C4-2B (cell line): Measurements from ENCODE around the gene SP110.
"Not testable (repeated sequence)": the region's sequence is repeated elsewhere in the genome, so short reads cannot be mapped to it uniquely, and the experiment has no call there.

ENCODE experiments used
- H3K27ac ChIP-seq: fragments of 450-650 bp; 2 replicates; pipeline ENCODE4 v1.5.1; 2017
- ZFX ChIP-seq: fragments of 450-650 bp; IDR thresholded peaks from 2 replicates; pipeline ENCODE4 v1.6.1; 2017
- TF ChIP-seq, protein P1 (sequence below): fragments of 450-650 bp; conservative IDR thresholded peaks from 2 replicates; pipeline ENCODE4 v1.5.1; 2017; ENCODE audit warnings: mild to moderate bottlenecking

SP110 gene

DNA sequence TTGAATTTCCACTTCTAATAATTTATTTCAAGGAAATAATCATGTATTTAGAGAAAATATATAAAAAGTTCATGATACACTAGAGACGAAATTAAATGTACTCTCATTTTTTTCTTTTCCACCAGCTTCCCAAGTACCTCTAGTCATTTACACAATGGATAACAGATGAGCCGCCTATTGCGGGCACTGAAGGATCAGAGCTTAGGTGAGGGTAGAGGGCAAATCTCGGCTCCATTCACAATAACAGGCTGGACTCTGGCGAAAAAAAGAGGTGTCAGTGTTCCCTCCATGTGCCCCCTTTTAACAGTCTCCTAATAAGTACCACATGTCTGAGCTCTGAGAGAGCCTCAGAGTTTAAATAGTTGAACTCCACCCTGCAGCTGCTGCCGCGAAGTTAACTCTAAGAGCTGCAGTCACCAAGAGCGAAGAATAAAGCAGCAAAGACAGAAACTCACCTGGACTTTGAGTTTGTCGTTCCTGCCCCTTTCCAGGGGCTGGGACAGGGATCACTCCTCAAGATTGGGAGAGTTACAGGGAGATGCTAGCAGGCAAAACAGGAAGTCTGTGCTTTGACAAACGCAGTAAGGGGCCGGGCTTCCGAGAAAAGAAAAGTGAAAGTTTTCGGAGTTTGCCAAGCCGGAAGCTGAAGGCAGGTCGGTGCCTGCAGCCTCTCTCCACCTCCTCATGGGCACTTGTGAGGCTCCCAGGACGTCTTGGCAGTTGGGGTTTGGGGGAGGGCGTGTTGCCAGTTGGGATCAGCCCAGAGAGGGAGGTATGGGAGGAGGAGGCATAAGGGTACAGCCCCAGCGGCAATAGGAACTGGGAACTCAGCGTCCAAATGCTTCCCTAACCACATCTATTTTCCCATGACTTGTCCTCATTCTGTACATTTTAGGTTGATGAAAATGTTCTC is at the start of gene SP110:
TSS of gene SP110 (minus strand) at position 566 of the 913 bp plus-strand sequence. CDS start 3,057 bp downstream, outside the sequence.
- no peak for TF ChIP-seq ZFX
- TF ChIP-seq, protein P1, sequence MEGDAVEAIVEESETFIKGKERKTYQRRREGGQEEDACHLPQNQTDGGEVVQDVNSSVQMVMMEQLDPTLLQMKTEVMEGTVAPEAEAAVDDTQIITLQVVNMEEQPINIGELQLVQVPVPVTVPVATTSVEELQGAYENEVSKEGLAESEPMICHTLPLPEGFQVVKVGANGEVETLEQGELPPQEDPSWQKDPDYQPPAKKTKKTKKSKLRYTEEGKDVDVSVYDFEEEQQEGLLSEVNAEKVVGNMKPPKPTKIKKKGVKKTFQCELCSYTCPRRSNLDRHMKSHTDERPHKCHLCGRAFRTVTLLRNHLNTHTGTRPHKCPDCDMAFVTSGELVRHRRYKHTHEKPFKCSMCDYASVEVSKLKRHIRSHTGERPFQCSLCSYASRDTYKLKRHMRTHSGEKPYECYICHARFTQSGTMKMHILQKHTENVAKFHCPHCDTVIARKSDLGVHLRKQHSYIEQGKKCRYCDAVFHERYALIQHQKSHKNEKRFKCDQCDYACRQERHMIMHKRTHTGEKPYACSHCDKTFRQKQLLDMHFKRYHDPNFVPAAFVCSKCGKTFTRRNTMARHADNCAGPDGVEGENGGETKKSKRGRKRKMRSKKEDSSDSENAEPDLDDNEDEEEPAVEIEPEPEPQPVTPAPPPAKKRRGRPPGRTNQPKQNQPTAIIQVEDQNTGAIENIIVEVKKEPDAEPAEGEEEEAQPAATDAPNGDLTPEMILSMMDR = no peak
- H3K27ac ChIP-seq = peak within 1 kb of the TSS; percentile 61

DNA sequence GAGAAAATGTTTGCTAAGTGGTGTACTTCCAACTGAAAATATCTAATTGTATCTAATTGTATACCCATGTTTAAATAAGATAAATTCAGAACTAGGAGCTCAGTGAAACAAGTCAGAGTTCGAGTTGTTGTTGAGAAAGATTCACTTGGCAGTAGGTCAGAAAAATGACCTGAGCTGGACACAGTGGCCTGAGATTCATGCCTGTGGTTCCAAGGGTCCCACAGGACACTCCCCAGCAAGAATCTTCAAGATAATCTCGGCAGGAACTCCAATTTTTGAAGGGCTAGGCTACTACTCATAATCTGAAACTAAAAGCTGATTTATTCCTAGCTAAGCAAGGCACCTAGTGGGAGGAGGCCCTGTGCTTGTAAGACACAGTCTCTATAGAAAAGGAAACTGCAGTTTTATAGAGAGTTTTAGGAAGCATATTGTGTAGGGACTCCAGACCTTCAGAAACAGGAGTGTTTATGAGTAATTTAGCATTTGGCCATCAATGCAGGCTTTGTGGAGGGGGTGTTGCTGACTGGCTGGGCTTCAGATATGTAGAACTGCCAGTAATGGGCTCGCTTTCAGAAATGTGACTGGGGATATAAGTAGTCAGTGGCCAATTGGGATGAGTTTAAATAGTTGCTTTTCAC is 48.9 kb upstream of the SP110 start:
- H3K27ac ChIP-seq = no peak overlapping the region
- TF ChIP-seq, protein P1 = no peak
- TF ChIP-seq ZFX = no peak

DNA sequence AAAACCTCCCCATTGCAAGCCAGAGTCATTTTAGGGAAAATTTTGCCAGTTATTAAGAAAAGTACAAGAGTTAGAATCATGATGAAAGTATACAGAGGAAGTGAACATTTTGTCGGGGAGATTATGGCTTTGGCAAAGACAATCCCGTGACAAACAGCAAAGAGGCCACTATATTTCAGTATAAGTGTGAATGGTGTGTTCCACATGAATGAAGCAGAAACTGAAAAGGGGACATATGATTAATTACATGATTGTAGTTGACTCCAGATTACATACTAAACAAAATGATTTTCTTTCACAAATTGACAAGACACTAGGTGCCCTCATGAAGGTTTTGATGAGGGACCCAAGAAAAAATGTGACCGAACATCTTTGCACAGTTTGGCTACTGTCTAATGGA is 47.8 kb upstream of the SP110 start:
- H3K27ac ChIP-seq = no peak overlapping the region

DNA sequence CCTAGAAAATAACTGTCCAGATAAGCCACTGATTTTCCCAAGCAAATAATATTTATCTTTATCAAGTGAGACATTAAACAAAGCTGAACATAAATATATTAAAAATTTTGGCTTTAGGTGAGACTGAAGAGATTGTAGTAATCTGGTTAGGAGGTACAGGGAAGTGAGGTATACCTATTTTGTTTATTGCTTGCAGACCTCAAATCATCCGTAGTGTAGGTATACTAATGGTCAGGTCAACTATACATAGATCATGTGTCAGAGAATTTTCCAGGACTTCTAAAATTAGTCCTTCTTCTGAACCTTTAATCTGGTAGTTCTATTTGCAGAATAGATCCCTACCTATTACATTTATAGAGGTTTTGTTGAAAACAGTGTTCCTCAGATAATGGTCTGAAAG is 47.3 kb upstream of the SP110 start:
- H3K27ac ChIP-seq = no peak overlapping the region
- no peak for TF ChIP-seq ZFX
- TF ChIP-seq, protein P1 = no peak

More for the DNA sequence above, 47.8 kb upstream of the SP110 start:
- TF ChIP-seq, protein P1 = no peak
- no peak for TF ChIP-seq ZFX

DNA sequence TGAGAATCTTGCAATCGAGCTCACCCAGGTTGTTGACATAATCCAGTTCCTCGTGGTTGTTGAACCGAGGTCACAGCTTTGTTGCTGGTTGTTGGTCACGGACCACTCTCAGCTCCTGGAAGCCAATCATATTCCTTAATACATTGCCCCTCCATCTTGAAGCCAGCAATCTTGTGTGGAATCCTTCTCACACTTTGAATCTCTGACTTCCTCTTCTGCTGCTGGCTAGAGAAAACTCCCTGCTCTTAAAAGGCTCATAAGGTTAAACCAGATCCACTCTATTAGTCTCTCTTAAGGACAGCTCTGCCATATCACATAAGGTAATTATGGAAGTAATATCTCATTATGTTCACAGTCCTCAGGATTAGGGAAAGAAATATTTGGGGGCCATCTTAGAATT is 46.9 kb upstream of the SP110 start:
- no peak overlapping the region for H3K27ac ChIP-seq
- no peak for TF ChIP-seq ZFX
- TF ChIP-seq, protein P1 = no peak

DNA sequence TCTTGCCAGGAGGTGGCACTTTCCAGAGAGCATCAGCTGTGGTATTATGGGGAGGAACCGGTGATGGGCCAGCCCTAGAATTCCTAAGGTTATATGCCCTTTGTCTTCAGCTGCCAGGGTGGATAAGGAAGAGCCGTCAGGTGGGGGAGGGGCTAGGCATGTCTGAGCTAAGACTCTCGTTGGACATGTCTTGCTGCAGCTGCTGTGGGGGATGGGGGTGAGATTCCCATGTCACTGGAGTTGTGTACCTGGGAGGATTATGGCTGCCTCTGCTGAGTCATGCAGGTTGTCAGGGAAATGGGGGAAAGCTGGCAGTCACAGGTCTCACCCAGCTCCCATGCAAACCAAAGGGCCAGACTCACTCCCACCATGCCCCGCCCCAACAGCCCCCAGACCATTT is 45.2 kb upstream of the SP110 start:
- not testable (repeated sequence) for H3K27ac ChIP-seq

DNA sequence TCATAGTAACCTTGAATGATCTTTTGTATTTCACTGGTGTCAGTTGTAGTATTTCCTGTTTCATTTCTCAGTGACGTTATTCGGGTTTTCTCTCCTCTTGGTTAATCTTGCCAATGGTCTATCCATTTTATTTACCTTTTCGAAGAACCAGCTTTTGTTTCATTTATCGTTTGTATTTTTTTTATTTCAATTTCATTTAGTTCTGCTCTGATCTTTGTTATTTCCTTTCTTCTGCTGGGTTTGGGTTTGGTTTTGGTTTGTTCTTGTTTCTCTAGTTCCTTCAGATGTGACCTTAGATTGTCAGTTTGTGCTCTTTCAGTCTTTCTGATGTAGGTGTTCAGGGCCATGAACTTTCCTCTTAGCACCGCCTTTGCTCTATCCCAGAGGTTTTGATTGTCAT is 42.5 kb upstream of the SP110 start:
- TF ChIP-seq, protein P1 = no peak
- H3K27ac ChIP-seq = no peak overlapping the region
